ENCODE measurements around the gene HIP1R.
"Not testable (repeated sequence)": the region's sequence is repeated elsewhere in the genome, so short reads cannot be mapped to it uniquely, and the experiment has no call there.

Gene HIP1R

DNA sequence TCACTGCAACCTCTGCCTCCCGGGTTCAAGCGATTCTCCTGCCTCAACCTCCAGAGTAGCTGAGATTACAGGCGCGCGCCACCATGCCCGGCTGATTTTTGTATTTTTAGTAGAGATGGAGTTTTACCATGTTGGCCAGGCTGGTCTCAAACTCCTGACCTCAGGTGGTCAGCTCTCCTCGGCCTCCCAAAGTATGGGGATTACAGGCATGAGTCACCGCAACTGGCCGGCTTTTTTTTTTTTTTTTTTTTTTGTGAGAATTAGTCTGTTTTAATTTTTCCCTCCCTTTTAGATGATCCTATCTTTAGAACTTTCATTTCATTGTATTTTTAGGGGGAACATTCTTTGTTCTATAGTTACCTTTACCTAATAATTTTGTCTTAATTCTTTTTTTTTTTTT lies 30.3 kb upstream of the HIP1R start:
- not testable (repeated sequence) for H3K4me1 ChIP-seq (ENCODE audit: control insufficient read depth, insufficient read depth, low read length); DNase-seq (ENCODE audit: low read depth, low spot score); H3K36me3 ChIP-seq (ENCODE audit: control insufficient read depth, insufficient read depth, low read length); H3K27me3 ChIP-seq (ENCODE audit: control insufficient read depth, insufficient read depth, low read length); H3K9me3 ChIP-seq (ENCODE audit: control insufficient read depth, insufficient read depth, low read length); H3K27ac ChIP-seq (ENCODE audit: low read length); H3K4me3 ChIP-seq (ENCODE audit: low read length)
- WGBS (ENCODE audit: insufficient coverage, insufficient read length) = no CpG with 5 or more reads among the region's 9 CpGs

DNA sequence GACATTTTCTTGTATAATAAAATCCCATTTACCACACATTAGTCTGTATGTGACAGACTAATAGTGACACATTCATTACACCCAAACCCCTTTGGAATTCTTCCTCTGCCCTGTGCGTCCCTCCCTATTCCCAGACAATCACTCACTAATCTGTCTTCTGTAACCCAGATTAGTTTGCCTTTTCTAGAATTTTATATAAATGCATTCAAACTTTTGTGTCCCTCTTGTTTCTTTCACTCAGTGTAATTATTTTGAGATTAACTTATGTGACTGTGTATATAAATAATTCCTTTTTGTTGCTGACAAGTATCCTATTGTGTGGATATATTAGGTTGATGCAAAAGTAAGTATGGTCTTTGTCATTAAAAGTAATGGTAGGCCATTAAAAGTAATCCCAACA lies 27.6 kb upstream of the HIP1R start:
- WGBS (ENCODE audit: insufficient coverage, insufficient read length) = no CpG with 5 or more reads among the region's 1 CpG

DNA sequence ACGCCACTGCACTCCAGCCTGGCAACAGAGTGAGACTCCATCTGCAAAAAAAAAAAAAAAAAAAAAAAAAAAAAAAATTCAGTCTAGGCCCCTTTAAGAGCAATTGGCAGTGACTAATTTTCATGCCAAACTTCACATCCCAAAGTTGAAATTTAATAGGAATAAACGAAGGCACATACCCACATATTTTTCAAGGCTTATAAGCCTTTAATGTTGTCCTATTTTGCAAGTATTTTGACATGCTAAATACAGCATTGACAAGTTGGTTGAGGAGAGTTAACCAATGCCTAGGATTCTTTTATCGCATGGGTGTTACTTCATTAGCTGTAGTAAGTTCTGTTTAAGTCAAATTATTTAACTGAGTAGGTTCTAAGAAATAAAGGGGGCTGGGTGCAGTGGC lies 23.5 kb upstream of the HIP1R start:
- no CpG with 5 or more reads among the region's 3 CpGs for WGBS (ENCODE audit: insufficient coverage, insufficient read length)
- DNase-seq (ENCODE audit: low read depth, low spot score) = no peak
- H3K27ac ChIP-seq (ENCODE audit: low read length) = no peak overlapping the region
- H3K9me3 ChIP-seq (ENCODE audit: control insufficient read depth, insufficient read depth, low read length) = no peaks in the 10 kb centered on the region
- H3K4me3 ChIP-seq (ENCODE audit: low read length) = no peak overlapping the region
- no peaks in the 10 kb centered on the region for H3K36me3 ChIP-seq (ENCODE audit: control insufficient read depth, insufficient read depth, low read length)
- H3K27me3 ChIP-seq (ENCODE audit: control insufficient read depth, insufficient read depth, low read length) = no peaks in the 10 kb centered on the region
- H3K4me1 ChIP-seq (ENCODE audit: control insufficient read depth, insufficient read depth, low read length) = no peaks in the 10 kb centered on the region

More for the DNA sequence above, 27.6 kb upstream of the HIP1R start:
- no peak overlapping the region for H3K27ac ChIP-seq (ENCODE audit: low read length)
- H3K27me3 ChIP-seq (ENCODE audit: control insufficient read depth, insufficient read depth, low read length) = no peaks in the 10 kb centered on the region
- no peaks in the 10 kb centered on the region for H3K9me3 ChIP-seq (ENCODE audit: control insufficient read depth, insufficient read depth, low read length)
- H3K4me1 ChIP-seq (ENCODE audit: control insufficient read depth, insufficient read depth, low read length) = no peaks in the 10 kb centered on the region
- DNase-seq (ENCODE audit: low read depth, low spot score) = no peak
- H3K36me3 ChIP-seq (ENCODE audit: control insufficient read depth, insufficient read depth, low read length) = no peaks in the 10 kb centered on the region
- H3K4me3 ChIP-seq (ENCODE audit: low read length) = no peak overlapping the region

DNA sequence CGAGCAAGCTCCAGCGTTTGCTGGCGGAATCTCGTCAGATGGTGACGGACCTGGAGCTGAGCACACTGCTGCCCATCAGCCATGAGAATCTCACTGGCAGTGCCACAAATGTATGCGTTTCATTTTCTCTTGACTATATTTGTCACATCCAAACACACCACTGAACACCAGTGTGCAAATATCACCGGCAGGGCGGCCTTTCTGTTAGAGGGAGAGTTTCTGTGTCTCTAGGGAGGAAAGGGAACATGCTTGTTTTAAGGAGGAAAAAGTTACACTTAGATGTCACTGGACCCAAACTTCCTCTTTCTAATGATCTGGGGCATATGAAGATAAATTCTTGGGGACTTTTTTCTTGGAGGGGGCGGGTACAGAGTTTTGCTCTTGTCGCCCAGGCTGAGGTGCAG lies 21.9 kb upstream of the HIP1R start:
- Histone ChIP-seq H3K27me3 (ENCODE audit: control insufficient read depth, insufficient read depth, low read length) (no peaks in the 10 kb centered on the region), H3K36me3 (ENCODE audit: control insufficient read depth, insufficient read depth, low read length) (no peaks in the 10 kb centered on the region), H3K9me3 (ENCODE audit: control insufficient read depth, insufficient read depth, low read length) (no peaks in the 10 kb centered on the region), H3K4me1 (ENCODE audit: control insufficient read depth, insufficient read depth, low read length) (no peaks in the 10 kb centered on the region), H3K27ac (ENCODE audit: low read length) (no peak overlapping the region), H3K4me3 (ENCODE audit: low read length) (no peak overlapping the region)
- DNase-seq (ENCODE audit: low read depth, low spot score) = no peak
- WGBS (ENCODE audit: insufficient coverage, insufficient read length) = no CpG with 5 or more reads among the region's 10 CpGs

DNA sequence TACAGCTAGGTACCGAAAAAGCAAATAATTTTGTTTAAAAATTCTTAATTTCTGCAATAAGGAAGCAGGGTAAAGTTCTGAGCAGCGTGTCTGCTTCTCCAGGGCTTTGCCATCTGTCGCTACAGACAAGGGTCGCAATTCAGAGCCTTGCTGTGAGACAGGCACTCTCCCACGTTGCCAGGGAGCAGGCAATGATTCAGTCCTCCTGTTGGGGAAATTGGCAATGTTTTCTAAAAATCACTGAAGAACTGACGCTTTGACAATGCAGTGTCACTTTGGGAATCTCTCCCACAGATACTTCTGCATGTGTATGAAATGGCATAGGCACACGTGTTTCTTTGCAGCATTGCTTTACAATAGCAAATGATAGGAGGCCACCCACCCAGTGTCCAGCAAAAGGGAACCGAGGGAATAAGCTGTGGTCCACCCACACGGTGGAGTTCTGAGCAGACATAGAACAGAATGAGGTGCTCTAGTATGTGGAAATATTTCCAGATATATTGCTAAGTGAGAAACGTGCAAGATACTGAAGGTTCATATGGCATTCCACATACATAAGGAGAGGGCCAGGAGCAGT lies 16.0 kb upstream of the HIP1R start:
- Histone ChIP-seq H3K4me3 (ENCODE audit: low read length) (no peak overlapping the region), H3K9me3 (ENCODE audit: control insufficient read depth, insufficient read depth, low read length) (no peaks in the 10 kb centered on the region), H3K27ac (ENCODE audit: low read length) (no peak overlapping the region), H3K4me1 (ENCODE audit: control insufficient read depth, insufficient read depth, low read length) (no peaks in the 10 kb centered on the region), H3K36me3 (ENCODE audit: control insufficient read depth, insufficient read depth, low read length) (no peaks in the 10 kb centered on the region), H3K27me3 (ENCODE audit: control insufficient read depth, insufficient read depth, low read length) (no peaks in the 10 kb centered on the region)
- WGBS (ENCODE audit: insufficient coverage, insufficient read length) = no CpG with 5 or more reads among the region's 10 CpGs
- no peak for DNase-seq (ENCODE audit: low read depth, low spot score)

DNA sequence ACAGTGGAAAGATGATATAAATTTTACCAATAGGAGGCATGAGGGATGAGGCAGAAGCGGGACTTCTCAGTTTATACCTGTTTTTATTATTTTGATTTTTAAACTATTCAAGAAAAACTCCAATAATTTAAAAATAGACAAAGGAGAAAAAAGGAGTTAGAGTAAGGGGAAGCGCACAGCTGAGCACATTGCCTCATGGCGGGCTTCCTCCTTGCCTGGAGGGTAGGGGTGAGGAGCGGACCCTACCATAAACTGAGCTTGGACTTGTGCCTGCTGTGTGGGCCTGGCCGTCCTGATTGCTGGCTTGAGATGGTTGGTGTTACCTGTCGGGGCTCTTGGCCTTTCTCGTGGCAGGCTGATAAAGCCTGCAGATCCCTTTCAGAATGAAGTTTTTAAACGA lies 15.1 kb upstream of the HIP1R start:
- Histone ChIP-seq H3K4me3 (ENCODE audit: low read length) (no peak overlapping the region), H3K9me3 (ENCODE audit: control insufficient read depth, insufficient read depth, low read length) (no peaks in the 10 kb centered on the region), H3K27me3 (ENCODE audit: control insufficient read depth, insufficient read depth, low read length) (no peaks in the 10 kb centered on the region), H3K36me3 (ENCODE audit: control insufficient read depth, insufficient read depth, low read length) (no peaks in the 10 kb centered on the region), H3K27ac (ENCODE audit: low read length) (no peak overlapping the region), H3K4me1 (ENCODE audit: control insufficient read depth, insufficient read depth, low read length) (no peaks in the 10 kb centered on the region)
- WGBS (ENCODE audit: insufficient coverage, insufficient read length) = no CpG with 5 or more reads among the region's 8 CpGs
- no peak for DNase-seq (ENCODE audit: low read depth, low spot score)

DNA sequence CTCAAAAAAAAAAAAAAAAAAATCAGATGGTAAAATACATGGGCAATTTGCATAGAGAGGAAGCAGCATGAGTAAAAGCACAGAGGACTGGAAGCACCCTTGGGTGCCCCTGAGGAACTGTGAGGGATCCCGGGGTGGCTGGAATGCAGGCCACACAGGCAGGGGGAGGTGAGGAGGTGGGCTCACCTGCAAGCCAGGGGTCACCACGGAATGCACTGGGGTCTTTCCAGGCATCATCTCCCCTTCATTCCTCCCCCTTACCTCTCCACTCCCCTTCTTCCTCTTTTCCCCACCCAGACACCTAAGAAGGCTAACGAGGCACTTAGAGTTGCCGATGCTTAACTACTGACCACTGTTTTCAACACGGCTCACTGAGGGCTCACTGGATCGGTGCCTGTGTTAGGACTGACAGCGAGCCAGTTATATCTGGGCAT lies 14.4 kb upstream of the HIP1R start:
- H3K9me3 ChIP-seq (ENCODE audit: control insufficient read depth, insufficient read depth, low read length) = no peaks in the 10 kb centered on the region
- no peak for DNase-seq (ENCODE audit: low read depth, low spot score)
- H3K4me1 ChIP-seq (ENCODE audit: control insufficient read depth, insufficient read depth, low read length) = no peaks in the 10 kb centered on the region
- no peaks in the 10 kb centered on the region for H3K27me3 ChIP-seq (ENCODE audit: control insufficient read depth, insufficient read depth, low read length)
- H3K4me3 ChIP-seq (ENCODE audit: low read length) = no peak overlapping the region
- H3K36me3 ChIP-seq (ENCODE audit: control insufficient read depth, insufficient read depth, low read length) = no peaks in the 10 kb centered on the region
- no peak overlapping the region for H3K27ac ChIP-seq (ENCODE audit: low read length)
- WGBS (ENCODE audit: insufficient coverage, insufficient read length) = no CpG with 5 or more reads among the region's 7 CpGs

DNA sequence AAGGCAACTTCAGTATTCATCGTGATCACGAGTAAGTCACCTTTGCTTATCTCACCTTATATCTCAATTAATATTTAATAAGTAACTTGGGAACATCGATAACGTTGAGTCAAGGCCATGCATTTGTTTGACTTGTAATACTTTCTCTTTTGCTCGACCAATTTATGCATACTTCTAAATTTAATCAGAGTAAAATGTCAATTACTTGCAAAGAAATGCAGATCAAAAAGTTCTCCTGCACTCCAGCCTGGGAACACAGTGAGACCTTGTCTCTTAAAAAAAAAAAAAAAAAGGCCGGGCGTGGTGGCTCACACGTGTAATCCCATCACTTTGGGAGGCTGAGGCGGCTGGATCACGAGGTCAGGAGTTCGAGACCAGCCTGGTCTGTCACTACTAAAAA lies 11.8 kb upstream of the HIP1R start:
- no peaks in the 10 kb centered on the region for H3K27me3 ChIP-seq (ENCODE audit: control insufficient read depth, insufficient read depth, low read length)
- H3K27ac ChIP-seq (ENCODE audit: low read length) = no peak overlapping the region
- H3K4me1 ChIP-seq (ENCODE audit: control insufficient read depth, insufficient read depth, low read length) = no peaks in the 10 kb centered on the region
- no peak overlapping the region for H3K4me3 ChIP-seq (ENCODE audit: low read length)
- DNase-seq (ENCODE audit: low read depth, low spot score) = no peak
- H3K9me3 ChIP-seq (ENCODE audit: control insufficient read depth, insufficient read depth, low read length) = no peaks in the 10 kb centered on the region
- no CpG with 5 or more reads among the region's 11 CpGs for WGBS (ENCODE audit: insufficient coverage, insufficient read length)
- H3K36me3 ChIP-seq (ENCODE audit: control insufficient read depth, insufficient read depth, low read length) = no peaks in the 10 kb centered on the region

DNA sequence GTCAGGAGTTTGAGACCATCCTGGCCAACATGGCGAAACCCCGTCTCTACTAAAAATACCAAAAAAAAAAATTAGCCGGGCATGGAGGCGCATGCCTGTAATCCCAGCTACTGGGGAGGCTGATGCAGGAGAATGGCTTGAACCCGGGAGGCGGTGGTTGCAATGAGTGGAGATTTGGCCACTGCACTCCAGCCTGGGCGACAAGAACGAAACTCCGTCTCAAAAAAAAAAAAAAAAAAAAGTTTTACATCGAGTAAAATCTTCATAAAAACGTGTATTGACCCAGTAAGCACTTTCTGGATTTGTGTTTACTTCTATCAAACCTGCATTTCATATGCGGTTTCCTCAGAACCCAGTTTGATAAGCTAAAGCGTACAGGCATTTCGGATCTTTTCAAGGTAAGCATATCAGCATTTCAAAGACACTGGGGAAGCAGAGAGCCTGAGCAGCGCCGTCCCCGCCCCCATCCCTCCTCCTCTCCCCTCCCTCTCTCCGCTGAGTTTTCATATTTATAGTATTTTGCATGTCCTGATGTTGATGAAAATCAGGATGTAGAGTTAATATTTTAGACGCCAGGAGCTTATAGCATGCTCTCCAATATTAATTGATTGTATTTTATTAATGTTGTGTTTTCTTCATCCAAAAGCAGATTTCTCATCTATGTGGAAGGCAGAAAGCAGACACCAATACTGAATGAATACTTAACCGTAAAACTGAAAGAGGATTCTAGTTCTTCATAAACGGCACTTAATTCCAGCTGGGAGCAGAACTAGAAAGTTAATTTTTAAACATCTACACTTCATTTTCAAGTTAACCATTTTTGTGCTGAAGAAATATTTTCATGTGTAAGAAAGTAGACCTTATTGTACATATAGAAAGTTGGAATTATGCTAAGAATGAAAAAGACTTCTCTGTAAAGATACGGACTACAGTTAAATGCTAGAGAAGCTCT lies 9.2 kb upstream of the HIP1R start:
- Histone ChIP-seq H3K36me3 (ENCODE audit: control insufficient read depth, insufficient read depth, low read length) (no peaks in the 10 kb centered on the region), H3K27me3 (ENCODE audit: control insufficient read depth, insufficient read depth, low read length) (no peaks in the 10 kb centered on the region), H3K4me3 (ENCODE audit: low read length) (no peak overlapping the region), H3K27ac (ENCODE audit: low read length) (no peak overlapping the region), H3K9me3 (ENCODE audit: control insufficient read depth, insufficient read depth, low read length) (no peaks in the 10 kb centered on the region), H3K4me1 (ENCODE audit: control insufficient read depth, insufficient read depth, low read length) (no peaks in the 10 kb centered on the region)
- no CpG with 5 or more reads among the region's 22 CpGs for WGBS (ENCODE audit: insufficient coverage, insufficient read length)
- no peak for DNase-seq (ENCODE audit: low read depth, low spot score)

DNA sequence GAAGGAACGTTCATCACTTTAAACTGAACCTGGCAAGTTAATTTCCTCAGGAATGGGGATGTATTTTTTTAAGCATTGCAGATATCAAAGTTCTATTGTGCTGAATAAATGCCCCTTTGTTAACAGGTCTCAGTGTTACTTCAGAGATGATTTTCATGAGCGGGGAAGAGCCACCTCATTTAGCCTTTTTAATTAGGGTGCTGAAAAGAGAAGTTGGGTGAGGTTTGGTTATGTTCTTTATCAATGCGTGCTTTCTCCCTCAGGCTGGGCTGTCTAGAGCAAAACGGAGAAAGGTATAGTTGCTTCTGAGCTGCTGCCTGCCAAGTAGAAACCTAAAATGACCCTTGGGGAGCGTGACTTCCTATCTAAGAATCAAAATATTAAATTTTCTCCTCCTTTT lies 8.0 kb upstream of the HIP1R start:
- WGBS (ENCODE audit: insufficient coverage, insufficient read length) = no CpG with 5 or more reads among the region's 5 CpGs
- Histone ChIP-seq H3K27me3 (ENCODE audit: control insufficient read depth, insufficient read depth, low read length) (no peaks in the 10 kb centered on the region), H3K4me1 (ENCODE audit: control insufficient read depth, insufficient read depth, low read length) (no peaks in the 10 kb centered on the region), H3K9me3 (ENCODE audit: control insufficient read depth, insufficient read depth, low read length) (no peaks in the 10 kb centered on the region), H3K27ac (ENCODE audit: low read length) (no peak overlapping the region), H3K4me3 (ENCODE audit: low read length) (no peak overlapping the region), H3K36me3 (ENCODE audit: control insufficient read depth, insufficient read depth, low read length) (no peaks in the 10 kb centered on the region)
- DNase-seq (ENCODE audit: low read depth, low spot score) = no peak

All from iPS DF 6.9 (cell line).